Stimulated activated CD4-positive, alpha-beta T cell treated with anti-CD3 and anti-CD28 coated beads, Interleukin-15, amount 100 ng/mL, for 24 hours (primary cell): ENCODE measurements around the gene IRF2BP2.

Experiments used
- DNase-seq: peaks from one replicate; pipeline ENCODE4 v3.0.0-alpha.2; 2020

The IRF2BP2 gene

DNA sequence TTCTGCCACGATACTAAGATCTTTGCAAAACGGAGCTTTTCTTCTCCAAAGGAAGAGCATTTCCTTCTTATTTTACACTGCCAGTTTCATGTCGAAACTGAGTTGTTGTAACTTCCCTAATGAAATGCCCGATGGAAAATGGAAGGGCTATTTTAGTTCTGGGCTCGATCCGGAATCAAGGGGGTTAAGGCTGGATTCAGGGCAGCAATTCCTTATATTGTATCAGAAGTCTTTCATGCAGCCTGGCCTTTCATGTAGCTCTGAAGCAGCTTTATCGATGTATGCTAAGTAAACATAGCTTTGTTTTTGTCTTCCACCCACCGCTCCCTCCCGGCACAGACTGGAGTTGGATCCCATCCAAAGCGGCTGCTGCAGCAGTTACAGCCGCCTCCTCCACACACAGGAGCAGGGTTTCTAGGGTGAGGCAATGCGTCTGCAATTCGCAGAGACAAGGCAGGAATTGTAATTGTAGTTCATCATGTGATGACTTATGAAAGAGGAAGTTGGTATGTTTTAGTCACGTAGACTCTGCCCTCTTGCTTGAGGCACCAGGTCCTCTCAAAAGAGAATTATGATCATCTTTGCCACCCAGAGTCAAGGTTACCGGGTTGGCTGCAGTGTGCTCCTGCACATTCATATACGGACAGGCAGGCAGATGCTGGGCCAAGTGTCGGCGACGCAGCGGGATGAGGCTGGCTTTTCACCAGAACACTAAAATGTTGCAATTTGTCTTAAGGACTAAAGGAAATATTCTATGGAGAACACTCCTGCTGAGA lies 2.6 kb upstream of the IRF2BP2 start:
- peak; percentile 72 for DNase-seq

DNA sequence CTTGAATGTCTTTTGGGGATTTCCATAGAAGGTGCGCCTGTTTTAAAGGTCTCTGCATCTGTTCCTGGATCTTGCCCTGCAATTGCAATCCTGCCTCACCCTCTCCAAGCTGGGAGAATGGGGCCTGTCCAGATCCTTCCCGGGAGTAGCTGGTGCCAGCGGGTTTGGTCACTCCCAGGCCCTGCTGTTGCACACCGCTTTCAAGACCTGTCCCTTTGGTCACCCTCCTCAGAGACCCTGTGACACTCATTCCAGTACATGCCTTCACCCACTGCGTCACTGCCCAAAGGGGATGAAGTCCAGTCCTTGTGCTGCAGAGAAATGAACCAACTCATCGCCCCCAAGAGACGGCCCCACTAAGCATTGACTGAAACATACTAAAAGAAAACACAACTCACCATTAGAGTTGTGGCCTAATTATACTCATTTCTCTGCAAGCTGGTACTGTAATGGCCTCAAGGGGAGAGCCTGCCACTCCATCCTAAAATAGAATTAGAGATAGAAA lies 1.9 kb upstream of the IRF2BP2 start:
- peak; percentile 18 for DNase-seq

DNA sequence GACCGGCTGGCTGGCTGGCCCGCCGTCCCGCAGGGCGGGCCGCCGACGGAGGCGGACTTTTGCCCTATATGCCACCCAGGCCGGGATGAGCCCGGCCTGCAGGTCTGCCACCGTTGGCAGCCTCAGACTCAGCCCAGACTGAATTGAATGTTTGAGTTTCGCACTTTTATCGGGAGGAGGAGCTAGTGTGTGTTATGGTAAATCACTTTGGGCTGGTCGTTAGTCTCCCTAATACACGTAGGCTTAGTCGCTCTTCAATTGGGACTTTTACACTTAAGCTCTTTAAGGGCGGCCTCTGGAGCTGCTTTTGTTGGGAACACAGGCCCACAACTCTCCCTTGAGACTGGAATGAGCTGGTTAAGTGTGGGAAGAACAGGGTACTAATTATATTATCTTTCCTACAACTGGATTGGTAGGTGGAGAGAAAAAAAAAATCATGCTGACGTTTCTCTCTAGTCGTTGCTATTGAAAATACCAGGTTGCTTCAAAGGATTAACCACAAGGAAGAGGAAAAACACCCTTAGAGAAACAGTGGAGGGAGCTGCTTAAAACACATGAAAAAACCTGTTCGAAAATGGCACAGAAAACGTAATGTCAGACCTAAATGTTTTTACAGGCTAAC lies 1.4 kb upstream of the IRF2BP2 start:
- DNase-seq = no peak

DNA sequence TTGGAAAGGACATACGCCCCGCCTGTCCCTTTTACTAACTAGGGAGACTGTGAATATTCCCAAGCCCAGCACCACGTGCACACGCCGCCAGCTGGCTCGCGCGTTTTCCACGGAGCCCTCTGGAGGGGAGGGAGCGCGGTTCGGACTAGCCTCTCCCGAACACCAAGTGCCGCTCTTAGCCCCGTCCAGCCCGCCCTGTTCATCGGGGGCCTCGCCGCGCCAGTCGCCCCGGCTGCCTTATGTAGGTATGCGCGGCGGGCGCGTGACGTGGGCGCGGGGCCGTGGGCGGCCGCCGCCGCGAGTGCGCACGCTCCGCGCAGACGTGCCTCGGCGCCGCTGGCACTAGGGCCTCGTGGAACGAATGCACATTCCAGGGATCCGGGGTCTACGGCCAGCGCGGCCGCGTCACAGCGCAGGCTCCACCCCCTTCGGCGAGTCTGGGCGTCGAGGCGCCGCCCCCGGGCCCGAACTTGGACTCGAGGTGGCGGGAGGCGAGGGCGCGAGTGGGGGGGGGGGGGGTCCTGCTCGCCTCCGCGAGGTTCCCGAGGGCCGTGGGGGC lies 767 bp upstream of the IRF2BP2 start:
- DNase-seq = peak; percentile 94

DNA sequence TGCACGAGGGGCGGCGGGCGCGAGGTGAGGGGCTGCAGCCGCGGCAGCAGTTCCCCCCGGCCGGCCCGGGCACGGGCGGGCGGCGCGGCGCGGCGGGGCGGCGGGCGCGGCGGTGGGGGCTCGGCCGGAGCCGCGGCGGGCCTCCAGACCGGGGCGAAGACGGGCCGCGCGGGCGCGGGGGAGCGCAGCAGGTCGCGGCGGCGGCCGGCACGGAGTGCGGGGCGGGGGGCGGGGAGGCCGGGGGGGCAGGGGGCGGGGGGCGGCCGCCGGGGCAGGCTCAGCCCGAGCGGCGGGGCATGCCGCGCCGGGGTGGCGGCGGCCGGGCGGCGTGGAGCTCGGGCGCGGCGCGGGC lies 311 bp downstream of the IRF2BP2 start:
- no peak for DNase-seq

DNA sequence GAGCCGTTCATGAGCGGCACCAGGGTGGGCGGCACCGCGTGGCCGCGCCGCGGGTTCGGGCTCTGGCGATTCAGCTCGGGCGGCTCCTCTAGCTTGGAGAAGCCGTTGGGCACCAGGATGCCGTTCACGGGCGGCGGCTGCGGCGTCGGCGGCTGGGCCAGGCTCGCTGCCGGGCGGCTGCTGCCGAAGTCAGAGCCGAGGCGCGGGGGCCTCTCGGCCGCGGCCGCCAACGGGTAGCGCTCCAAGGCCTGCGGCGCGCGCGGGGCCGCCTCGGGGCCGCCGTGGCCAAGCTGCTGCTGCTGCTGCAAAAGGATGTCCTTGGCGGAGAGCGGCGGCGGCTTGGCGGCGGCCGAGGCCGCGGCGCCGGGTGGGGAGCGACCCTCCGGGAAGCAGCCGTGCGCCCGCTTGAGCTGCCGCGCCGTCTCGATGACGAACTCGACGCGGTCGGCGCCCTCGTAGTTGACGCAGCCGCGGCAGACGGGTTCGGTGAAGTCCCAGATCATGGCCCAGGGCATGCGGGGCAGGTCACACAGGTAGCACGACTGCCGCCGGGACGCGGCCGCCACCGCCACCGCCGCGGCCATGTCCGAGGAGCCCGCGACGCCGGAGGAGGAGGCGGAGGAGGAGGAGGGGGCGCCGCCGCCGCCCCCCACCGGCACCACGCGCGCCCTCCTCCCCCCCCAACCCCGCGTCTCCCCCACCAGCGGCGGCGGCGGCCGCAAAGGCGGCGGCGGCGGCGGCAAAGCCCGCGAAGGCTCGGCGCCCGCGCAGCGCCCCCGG lies 877 bp downstream of the IRF2BP2 start:
- peak; percentile 75 for DNase-seq

DNA sequence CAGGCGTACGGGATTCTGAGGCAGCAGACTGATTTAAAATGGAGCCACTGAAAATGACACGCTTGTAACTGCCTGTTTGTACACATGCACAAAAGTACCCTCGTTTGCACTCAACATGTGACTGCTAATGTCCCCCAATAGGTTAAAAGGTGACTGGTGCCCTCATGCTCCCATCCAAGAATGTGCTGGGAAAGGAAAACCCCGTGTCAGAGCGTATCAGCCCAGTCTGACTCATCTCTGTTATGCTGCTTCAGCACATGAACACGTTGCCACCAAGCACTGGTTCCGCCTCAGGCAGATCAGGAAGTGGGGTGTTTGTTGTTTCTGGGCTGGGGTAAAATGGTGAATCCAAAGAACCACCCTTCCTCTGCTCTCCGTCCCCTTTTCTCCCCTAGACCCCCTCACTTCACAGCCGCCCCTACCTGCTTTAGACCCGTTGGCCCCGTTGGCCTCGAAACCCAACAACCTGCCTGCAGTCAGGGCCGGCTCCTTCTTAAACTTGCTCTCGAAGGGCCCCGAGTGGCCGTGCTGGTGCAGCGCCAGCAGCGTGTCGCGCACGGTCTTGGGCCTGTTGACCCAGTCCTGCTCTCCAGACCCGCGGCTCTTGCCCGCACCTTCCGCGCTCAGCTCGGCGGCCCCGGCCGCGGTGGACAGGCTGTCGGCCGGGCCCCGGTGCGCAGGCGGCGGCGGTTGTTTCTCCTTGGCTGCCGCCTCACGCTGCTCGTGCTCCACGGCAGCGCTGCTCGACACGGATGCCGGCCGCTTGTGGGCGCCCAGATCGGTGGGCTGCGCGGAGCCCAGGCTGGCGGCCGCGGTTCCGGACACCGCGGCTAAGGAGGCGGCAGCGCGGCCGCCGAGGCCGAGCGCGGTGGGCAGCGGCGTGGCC lies 1.7 kb downstream of the IRF2BP2 start:
- peak; percentile 79 for DNase-seq

DNA sequence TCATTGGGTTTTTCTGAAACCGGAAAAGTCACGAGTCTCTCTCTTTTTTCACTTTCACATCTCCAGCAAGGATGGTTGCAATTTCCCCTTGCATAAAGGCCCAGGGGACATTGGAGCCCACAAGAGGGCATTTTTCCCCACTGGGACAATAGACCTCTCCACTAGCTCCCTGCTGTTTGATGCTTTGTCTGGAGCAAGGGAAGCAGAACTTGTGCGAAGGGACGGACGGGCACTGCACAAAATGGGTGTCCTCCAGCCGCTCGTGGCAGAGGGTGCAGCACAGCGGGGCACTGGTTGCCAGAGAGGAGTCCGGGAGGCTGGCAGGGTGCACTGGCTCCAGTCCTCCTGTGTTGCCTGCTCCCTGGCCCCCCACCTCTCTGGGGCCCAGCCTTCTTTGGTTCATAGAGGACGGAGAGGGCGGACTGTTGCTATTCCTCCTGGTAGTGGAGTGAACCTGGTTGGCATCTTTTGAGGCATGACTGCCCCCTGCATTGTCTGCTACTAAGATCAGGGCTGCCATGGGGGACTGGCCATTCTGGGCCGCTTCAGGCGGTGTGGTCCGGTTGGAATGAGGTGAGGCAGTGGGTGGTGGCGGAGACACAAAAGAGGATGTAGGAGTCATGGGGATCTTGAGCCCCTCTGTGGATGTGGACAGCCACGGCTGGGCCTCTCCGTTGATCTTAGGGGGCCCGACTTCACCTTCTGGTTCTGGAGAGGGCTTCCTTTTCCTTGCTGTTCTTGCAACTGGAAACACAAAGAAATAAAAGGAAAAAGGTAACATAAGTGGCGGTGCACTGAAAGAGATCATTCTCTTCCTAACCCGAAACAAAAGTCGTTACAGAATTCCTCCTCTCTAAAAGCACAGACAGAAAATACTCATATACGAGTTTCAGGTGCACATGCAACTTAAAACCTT lies 2.6 kb downstream of the IRF2BP2 start:
- DNase-seq = peak; percentile 44

DNA sequence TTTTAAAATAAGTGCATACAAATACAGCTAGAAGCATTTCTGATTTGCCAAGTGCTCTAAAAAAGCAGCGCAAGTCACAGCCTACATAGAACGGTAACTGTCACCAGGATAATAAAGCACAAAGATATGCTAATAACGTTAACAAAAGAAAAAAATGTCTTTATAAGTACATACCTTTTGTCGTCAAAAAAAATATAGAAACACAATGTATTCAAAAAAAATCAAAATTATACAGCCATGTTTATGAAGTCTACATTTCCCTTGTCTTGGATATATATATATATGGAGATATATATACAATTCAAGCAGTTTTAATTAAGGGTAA lies 3.2 kb downstream of the IRF2BP2 start:
- no peak for DNase-seq

DNA sequence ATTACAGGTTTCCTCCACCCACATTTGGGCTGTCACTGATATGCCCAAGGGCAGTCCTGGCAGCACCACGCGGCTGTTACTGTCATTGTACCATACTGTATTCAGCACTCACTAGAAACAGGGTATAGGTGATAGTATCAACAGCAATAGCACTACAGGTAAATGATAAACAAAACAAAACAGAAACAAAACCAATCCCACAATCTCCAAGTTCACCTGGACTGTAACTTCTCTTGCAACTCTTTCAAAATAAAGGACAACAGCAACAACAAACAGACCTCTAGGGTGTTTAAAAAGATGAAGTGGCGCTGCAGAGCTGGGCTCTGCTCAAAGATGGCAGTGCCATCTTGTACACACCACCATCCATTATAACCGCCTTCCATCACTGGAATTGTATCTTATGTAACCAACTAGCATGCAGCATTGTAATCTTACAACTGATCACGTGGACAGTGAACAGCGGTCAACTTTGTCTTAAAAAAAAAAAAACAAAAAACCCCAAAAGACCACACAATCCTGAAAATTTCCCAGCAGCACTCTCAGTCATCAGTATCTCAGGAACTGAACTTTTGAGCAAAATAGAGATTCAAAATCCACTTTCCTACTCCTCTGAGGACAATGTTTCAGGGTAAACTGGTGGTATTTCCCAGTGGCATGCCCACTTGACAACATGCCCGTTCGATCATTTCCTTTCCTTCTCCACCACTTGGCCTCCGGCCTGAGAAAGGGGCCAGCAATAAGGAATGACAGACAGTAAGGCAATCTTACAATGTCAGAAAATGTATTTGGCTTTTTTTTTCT lies 3.8 kb downstream of the IRF2BP2 start:
- peak; percentile 61 for DNase-seq

DNA sequence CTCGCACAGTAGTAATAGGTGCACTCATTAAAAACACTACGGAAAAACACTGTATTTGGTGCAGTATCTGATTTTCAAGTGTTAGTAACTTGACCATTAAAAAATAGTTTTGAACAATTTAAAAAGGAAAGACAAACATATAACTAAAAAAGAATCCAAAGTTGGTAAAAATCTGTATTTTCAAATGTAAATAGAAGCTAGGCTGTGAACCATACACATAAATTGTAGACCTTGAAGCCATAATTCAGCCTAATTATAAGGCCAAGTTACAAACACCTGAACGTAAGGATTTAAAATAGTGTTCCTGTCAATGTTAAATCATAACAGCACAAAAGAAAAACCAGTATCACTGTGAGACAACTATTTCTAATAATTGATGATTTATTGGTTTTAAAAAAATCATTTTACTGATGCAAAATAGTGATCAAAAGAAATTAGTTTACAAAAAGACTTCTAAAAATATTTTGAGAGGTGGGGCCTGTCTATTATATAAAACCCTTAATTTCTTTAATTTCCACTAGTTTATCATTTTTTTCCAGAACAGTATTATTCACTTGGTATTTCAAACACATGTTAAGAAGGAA lies 4.5 kb downstream of the IRF2BP2 start:
- no peak for DNase-seq

DNA sequence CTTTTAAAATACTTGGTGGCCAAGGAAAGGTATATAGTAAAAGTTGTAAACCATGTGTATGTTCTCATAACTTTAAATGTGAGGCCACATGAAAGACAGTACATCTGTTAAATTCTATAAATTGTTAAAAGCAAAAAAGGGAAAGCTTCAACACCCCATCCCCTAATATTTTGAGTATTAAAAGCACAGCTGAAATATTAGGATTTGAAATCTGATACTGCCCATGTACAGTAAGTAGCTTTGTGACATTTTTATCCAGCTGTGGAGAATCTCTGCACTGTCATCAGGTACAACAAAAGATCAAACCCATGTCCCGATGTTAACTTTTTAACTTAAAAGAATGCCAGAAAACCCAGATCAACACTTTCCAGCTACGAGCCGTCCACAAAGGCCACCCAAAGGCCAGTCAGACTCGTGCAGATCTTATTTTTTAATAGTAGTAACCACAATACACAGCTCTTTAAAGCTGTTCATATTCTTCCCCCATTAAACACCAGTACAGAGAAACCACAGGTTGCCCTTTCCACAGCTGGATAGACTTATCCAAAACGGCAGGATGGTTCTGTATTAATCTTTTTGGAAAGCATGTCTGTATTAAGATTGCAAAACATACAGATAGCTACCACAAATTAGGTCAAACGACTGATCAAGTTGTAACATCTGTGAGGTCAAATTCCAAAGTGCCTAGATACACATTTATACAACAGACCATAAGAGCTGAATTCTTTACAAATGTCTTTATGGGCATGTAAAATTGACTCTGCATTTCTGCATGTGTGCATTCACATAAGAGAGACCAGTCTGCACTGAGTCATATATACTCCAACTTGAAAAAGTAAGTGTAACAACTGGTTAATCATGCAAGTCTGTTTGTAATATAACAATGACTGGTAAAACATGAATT lies 5.2 kb downstream of the IRF2BP2 start:
- no peak for DNase-seq

DNA sequence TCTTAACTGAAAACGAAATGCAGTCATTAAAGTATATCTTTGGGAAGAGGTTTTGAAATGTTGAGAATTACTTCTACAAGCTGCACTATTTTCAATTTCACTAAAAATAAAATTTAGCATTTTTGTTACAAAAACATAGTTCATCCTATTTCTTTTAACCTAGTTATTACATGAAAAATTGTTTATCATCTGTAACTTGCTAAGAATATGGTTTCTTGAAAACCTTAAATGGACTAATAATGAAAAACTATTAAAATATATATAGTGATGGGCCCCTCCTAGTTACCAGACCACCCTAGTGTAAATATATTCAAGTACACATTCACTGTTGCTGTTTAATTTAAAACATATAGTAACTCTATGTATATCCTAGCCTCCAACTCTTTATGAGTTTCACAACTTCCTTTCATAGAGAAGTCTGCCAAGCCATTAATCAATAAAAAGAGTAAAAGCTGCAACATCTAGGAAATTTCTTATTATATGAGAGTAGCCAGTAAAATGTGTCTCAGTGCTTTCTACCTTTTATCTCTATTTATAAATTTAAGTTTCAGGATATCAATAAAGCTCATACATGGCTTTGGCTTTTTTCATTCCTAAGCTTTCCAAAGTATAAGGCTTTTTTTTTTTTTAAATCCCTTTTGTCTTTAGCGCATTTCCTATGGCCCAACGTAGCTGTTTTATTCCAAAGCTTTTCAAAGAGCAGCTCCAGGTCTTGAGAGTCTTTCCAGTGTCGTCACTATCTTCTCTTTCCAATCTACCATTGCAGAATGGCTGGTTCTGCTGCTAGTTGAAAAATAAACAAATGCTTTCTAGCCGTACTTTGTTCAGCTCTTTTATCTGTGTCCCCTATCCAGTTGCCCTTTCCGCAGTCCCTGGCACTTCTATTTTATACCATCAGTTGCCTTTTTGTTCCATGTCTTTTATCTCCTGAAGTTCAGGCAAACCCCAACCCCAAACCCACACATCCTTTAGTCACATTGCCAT lies 6.5 kb downstream of the IRF2BP2 start:
- no peak for DNase-seq

DNA sequence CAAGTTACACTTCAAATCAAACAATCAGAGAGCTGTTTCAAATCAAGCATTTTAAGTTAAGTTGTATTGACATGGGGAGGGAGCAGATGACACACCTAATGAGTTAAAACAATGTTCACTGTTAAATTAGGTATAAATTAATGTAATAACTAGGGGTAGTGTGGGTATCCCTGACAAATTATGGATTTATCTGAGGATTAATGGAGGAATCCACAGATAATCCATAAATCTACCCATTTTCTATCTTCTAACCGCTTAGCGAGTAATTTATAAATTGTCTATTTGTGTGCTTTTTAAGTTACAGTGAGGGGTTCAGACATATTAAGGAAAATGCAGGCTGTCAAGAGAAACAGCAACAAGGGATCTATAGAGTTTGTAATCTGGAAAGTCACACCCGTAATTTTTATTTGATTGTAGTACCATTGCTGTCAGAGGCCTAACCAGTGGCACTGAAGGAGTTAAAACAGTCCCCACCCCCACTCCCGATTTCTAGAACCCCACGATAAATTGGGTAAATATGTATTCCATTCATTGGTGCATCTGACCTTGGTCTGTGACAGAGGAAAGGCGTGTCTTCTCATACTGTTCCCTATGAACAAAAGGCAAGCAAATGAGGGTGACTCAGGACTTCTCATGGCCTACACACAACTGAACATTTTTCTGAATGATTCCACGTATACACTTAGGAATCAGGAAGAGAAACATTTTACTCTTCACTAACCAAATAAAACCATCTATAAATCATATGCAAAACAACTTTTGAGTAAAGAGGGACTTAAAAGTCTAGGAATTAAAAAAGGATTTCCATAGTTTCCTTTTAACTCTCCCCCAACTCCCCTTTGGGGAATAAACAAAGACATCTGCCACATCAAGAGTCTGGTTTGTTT lies 7.4 kb downstream of the IRF2BP2 start:
- DNase-seq = peak; percentile 30

DNA sequence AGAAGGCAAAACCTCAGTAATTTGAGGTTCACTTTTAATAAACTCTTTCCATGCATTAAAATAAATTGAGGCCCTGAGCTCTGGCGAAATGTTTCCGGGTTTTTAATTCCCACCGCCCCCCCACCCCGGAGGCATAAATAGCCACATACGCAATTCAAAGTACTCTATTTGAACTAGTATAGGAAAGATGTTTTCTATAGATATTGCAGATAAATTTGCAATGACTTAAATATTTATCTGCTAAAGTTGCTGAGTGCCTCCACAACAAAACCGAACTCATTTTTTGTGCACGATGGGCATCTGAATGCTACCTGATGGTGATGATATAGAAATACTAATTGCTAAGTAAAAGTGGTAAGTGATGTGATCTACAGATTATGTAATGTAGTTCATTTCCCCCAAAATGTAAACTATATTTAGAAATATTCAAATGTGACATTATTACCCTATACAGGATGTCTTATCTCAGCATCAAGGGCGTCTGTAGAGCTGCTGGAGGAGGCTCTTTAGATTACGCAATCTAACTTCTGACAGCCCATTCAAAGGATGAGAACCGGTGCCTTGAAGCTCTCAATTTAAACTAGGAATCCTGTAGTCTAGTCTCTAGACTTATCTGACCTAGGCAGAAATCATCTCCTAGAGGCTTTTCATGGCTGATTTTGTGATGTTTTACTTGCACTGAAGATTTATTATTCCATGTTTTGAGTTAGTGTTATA lies 8.5 kb downstream of the IRF2BP2 start:
- peak; percentile 9 for DNase-seq
